ENCODE data around the gene NTPCR.

DNA sequence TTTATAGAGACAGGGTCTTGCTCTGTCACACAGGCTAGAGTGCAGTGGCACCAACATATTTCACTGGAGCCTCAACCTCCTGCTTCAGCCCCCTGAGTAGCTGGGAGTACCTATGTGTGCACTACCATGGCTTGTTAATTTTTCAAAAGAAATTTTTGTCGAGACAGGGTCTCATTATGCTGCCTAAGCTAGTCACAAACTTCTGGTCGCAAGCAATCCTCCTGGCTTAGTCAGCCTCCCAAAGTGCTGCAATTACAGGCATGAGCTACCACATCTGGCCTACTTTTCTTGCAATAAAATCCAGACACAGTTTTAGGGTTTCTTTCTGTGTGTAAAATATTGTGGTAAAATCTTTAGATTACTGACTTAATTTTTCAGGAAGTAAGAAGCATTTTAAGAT, 27.9 kb upstream of the NTPCR start:
- TF ChIP-seq, protein P1, sequence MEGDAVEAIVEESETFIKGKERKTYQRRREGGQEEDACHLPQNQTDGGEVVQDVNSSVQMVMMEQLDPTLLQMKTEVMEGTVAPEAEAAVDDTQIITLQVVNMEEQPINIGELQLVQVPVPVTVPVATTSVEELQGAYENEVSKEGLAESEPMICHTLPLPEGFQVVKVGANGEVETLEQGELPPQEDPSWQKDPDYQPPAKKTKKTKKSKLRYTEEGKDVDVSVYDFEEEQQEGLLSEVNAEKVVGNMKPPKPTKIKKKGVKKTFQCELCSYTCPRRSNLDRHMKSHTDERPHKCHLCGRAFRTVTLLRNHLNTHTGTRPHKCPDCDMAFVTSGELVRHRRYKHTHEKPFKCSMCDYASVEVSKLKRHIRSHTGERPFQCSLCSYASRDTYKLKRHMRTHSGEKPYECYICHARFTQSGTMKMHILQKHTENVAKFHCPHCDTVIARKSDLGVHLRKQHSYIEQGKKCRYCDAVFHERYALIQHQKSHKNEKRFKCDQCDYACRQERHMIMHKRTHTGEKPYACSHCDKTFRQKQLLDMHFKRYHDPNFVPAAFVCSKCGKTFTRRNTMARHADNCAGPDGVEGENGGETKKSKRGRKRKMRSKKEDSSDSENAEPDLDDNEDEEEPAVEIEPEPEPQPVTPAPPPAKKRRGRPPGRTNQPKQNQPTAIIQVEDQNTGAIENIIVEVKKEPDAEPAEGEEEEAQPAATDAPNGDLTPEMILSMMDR (IDR thresholded peaks at IDR 0.05) = no peak
- no peak for TF ChIP-seq POLR2A (IDR thresholded peaks at IDR 0.05)
- TF ChIP-seq POLR2AphosphoS5 (IDR thresholded peaks at IDR 0.05) = no peak
